CD8-positive, alpha-beta memory T cell (primary cell): ENCODE data around the gene MACIR. TPM values are rescaled to one million over a fixed set of nuclear protein-coding genes. Genes with fewer than 3 reads are reported as not detected.

Experiments
- CTCF ChIA-PET: fragments of 350-600 bp; sonication (Branson Sonifier 250); formaldehyde crosslinking; loops from one replicate; lab custom pipeline; 2021; ENCODE audit warnings: antibody characterized with exemption; lab: Charles Lee
- POLR2A ChIA-PET: fragments of 350-600 bp; sonication (Branson Sonifier 250); formaldehyde crosslinking; loops from one replicate; lab custom pipeline; 2021; ENCODE audit warnings: antibody characterized with exemption; lab: Charles Lee
- DNase-seq, 5 donors: peaks; one replicate each; pipeline versions ENCODE4 v3.0.0 to v3.0.0-alpha.2; 2020 to 2022; ENCODE audit warnings: mixed read lengths in 1 of 5
- H3K27ac ChIP-seq: one replicate; pipeline ENCODE4 v1.7.0; 2013; ENCODE audit warnings: low read depth, mild to moderate bottlenecking, low read length, moderate library complexity
- H3K27me3 ChIP-seq: 2 replicates; pipeline ENCODE4 v1.7.0; 2013; ENCODE audit warnings: low read length, mild to moderate bottlenecking; ENCODE audit not compliant: insufficient read depth, poor library complexity, severe bottlenecking
- H3K36me3 ChIP-seq: 2 replicates; pipeline ENCODE4 v1.7.0; 2013; ENCODE audit warnings: mild to moderate bottlenecking, low read length, moderate library complexity; ENCODE audit not compliant: insufficient read depth
- H3K4me1 ChIP-seq: 2 replicates; pipeline ENCODE4 v1.7.0; 2013; ENCODE audit warnings: mild to moderate bottlenecking, low read length, moderate library complexity; ENCODE audit not compliant: insufficient read depth
- H3K4me3 ChIP-seq: 2 replicates; pipeline ENCODE4 v1.7.0; 2013; ENCODE audit warnings: mild to moderate bottlenecking, low read length
- H3K9me3 ChIP-seq: 2 replicates; pipeline ENCODE4 v1.7.0; 2013; ENCODE audit warnings: mild to moderate bottlenecking, low read length
- H3K27ac Mint-ChIP-seq, 8 donors: one replicate each; pipeline ENCODE4 v1.8.0; 2020 to 2021; ENCODE audit warnings: mixed read lengths in 8 of 8, mild to moderate bottlenecking in 6 of 8, inconsistent platforms in 3 of 8, moderate library complexity in 3 of 8
- H3K27me3 Mint-ChIP-seq, 2 donors: one replicate each; pipeline ENCODE4 v1.8.0; 2020 to 2021; ENCODE audit warnings: mixed read lengths in 2 of 2, mild to moderate bottlenecking in 1 of 2, moderate library complexity in 1 of 2
- H3K36me3 Mint-ChIP-seq, 3 donors: one replicate each; pipeline ENCODE4 v1.8.0; 2020 to 2021; ENCODE audit warnings: mixed read lengths in 3 of 3, inconsistent platforms in 1 of 3, mild to moderate bottlenecking in 1 of 3
- H3K4me1 Mint-ChIP-seq, 3 donors: one replicate each; pipeline ENCODE4 v1.8.0; 2020 to 2021; ENCODE audit warnings: mixed read lengths in 3 of 3, inconsistent platforms in 1 of 3, mild to moderate bottlenecking in 1 of 3
- H3K4me3 Mint-ChIP-seq, 7 donors: one replicate each; pipeline ENCODE4 v1.8.0; 2020 to 2021; ENCODE audit warnings: mixed read lengths in 7 of 7, mild to moderate bottlenecking in 6 of 7, moderate library complexity in 4 of 7, inconsistent platforms in 2 of 7
- H3K9me3 Mint-ChIP-seq, 5 donors: one replicate each; pipeline ENCODE4 v1.8.0; 2020 to 2022; ENCODE audit warnings: mixed read lengths in 5 of 5, mild to moderate bottlenecking in 3 of 5, moderate library complexity in 2 of 5, inconsistent platforms in 1 of 5
- polyA plus RNA-seq: library from polyadenylated mRNA; unstranded; fragments of 300-500 nt; fragmentation: Illumina TruSeq; gene quantifications from one replicate; pipeline ENCODE4 v1.2.3, GENCODE V29; 2021
- total RNA-seq, 2 experiments: library from RNA; stranded (reverse); gene quantifications; one replicate each; pipeline ENCODE4 v1.2.3, GENCODE V29; 2021

The MACIR gene
- total and polyA plus RNA-seq, 3 experiments from 2014 or later, result 2.8 to 10.5 (median 9.9) TPM

DNA sequence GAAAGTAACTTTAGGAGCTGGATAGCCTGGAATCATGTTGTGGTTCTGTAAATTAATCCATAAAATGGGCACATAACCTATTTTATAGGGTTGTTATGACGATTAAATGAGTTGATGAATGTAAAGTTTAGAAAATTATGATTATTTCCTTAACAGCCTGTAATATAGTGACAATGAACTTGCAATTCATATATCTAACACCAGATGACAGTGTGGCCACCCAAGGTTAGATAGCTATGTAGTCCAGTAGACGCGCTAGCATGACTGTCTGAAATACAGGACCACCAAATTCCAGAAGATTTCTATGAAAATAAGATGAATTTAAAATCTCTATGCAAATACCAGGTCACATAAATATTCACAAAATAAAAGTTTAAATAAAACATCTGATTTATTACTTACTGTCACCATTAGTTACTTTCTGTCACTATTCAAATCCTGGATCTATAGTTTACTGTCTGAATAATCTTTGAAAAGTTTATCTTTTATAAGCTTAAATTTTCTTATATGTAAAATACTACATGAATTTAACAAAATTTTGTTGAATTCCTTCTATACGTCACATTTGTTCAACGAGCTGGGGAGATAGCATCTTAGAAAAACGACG lies 26.1 kb upstream of the MACIR start:
- H3K9me3 ChIP-seq, result no peaks in the 10 kb centered on the region
- peak in 2 of 5 donors; percentile 14 to 16 for DNase-seq
- no peak overlapping the region for H3K4me3 Mint-ChIP-seq
- H3K4me3 ChIP-seq, result no peak overlapping the region
- peaks cover 13 to 28% of the 10 kb centered on the region in 2 donors for H3K27me3 Mint-ChIP-seq
- no peaks in the 10 kb centered on the region for H3K9me3 Mint-ChIP-seq
- CTCF ChIA-PET, result interaction anchor here (0.6 to 2.0 kb wide), 7 partner anchors 8 to 243 kb away, joined by 3 to 16 read pairs (median 6); partner anchors contain the start of gene MACIR
- no peaks in the 10 kb centered on the region for H3K27me3 ChIP-seq
- H3K27ac Mint-ChIP-seq, result no peak overlapping the region
- H3K4me1 ChIP-seq, result no peaks in the 10 kb centered on the region
- no peaks in the 10 kb centered on the region for H3K36me3 ChIP-seq
- H3K36me3 Mint-ChIP-seq, result no peaks in the 10 kb centered on the region
- no peak overlapping the region for H3K27ac ChIP-seq
- no peaks in the 10 kb centered on the region for H3K4me1 Mint-ChIP-seq
- POLR2A ChIA-PET, result no interaction called here

DNA sequence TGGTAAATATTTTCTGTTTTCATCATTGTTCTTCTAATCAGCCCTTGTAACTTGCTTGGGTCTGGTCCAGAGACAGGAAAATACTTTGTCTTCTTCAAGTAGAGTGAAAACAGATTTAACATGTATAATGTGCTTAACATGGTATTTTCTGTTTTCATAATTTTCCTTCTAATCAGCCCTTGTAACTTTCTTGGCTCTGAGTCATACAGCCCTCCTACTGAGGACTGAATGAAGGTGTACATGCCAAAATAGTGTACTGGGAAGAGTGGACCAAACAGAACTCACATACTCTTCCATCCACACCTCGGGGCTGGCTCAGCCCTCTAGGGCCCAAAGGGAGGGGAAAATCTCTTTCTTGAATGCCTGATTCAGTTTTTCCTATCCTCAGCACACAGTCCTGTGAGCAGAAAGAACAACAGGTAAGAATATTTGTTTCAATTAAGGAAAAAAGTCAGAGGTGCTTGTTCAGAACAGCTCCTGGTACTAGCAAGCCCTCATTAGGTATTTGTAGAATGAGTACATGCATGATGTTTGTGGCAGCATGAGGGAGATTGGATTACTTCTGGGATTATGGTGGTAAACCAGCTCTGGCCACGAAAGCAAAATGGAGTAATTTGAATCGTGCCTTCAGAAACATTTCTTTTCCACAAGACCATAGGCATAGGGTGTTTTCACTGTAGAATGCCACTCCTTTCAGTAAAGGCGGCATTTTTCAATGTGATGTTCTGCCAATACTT lies 24.2 kb upstream of the MACIR start:
- Histone ChIP-seq H3K4me3 (no peak overlapping the region), H3K27me3 (no peaks in the 10 kb centered on the region), H3K36me3 (no peaks in the 10 kb centered on the region), H3K9me3 (peaks cover 3% of the 10 kb centered on the region), H3K4me1 (no peaks in the 10 kb centered on the region), H3K27ac (no peak overlapping the region)
- no peak overlapping the region for H3K4me3 Mint-ChIP-seq
- no peak overlapping the region for H3K27ac Mint-ChIP-seq
- peaks cover 14 to 23% of the 10 kb centered on the region in 2 donors for H3K27me3 Mint-ChIP-seq
- CTCF ChIA-PET, result no interaction called here
- no peak for DNase-seq
- POLR2A ChIA-PET, result no interaction called here
- H3K4me1 Mint-ChIP-seq, result no peaks in the 10 kb centered on the region
- H3K9me3 Mint-ChIP-seq, result peaks cover 5 to 7% (median 5%) of the 10 kb centered on the region in 5 donors
- H3K36me3 Mint-ChIP-seq, result no peaks in the 10 kb centered on the region

GRCh38 chr5:103235891-103236290 lies 22.7 kb upstream of the MACIR start:
- H3K36me3 Mint-ChIP-seq, result no peaks in the 10 kb centered on the region
- H3K27me3 ChIP-seq, result no peaks in the 10 kb centered on the region
- H3K9me3 Mint-ChIP-seq, result peaks cover 8 to 15% (median 11%) of the 10 kb centered on the region in 5 donors
- H3K4me1 ChIP-seq, result no peaks in the 10 kb centered on the region
- ChIA-PET CTCF (no interaction called here), POLR2A (no interaction called here)
- no peak overlapping the region for H3K4me3 Mint-ChIP-seq
- DNase-seq, result no peak
- no peak overlapping the region for H3K27ac Mint-ChIP-seq
- H3K27me3 Mint-ChIP-seq, result peaks cover 11 to 31% of the 10 kb centered on the region in 2 donors
- no peak overlapping the region for H3K4me3 ChIP-seq
- peaks cover 3% of the 10 kb centered on the region for H3K9me3 ChIP-seq
- no peaks in the 10 kb centered on the region for H3K4me1 Mint-ChIP-seq
- no peak overlapping the region for H3K27ac ChIP-seq
- H3K36me3 ChIP-seq, result no peaks in the 10 kb centered on the region

- Histone ChIP-seq H3K27ac (no peak overlapping the region), H3K4me1 (no peaks in the 10 kb centered on the region), H3K4me3 (no peak overlapping the region), H3K36me3 (no peaks in the 10 kb centered on the region), H3K27me3 (no peaks in the 10 kb centered on the region), H3K9me3 (peaks cover 3% of the 10 kb centered on the region)
- Mint-ChIP-seq H3K4me3 (no peak overlapping the region), H3K9me3 (peaks cover 10 to 19% (median 11%) of the 10 kb centered on the region in 5 donors), H3K27ac (no peak overlapping the region), H3K36me3 (no peaks in the 10 kb centered on the region), H3K27me3 (peaks cover 19 to 35% of the 10 kb centered on the region in 2 donors), H3K4me1 (no peaks in the 10 kb centered on the region)
- no peak for DNase-seq
- CTCF ChIA-PET, result no interaction called here
- POLR2A ChIA-PET, result no interaction called here
These were observed 20.8 kb upstream of the MACIR start for GRCh38 chr5:103237778-103238177.

DNA sequence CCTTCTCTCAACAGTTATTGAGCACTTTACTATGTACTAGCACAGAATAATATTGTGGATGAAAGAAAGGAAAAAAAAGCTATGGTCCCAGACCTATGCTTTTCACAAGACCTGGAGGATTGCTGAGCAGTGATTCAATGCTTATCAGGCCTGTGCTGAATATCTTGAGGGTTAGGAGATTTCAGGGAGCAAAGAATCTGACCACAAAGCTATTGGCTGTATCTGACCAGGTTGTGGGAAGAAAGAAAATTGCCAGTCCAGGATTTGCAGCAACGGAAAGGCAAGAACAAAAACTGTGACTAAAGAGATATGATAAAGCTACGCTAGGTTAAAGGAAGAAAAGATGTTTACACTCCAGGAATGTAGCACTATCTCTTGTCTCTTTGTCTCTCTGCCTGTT lies 14.9 kb upstream of the MACIR start:
- Mint-ChIP-seq H3K27ac (no peak overlapping the region), H3K4me3 (no peak overlapping the region), H3K36me3 (no peaks in the 10 kb centered on the region), H3K9me3 (peaks cover 10 to 16% (median 11%) of the 10 kb centered on the region in 5 donors), H3K4me1 (peaks cover 8 to 17% (median 10%) of the 10 kb centered on the region in 3 donors), H3K27me3 (peaks cover 17 to 67% of the 10 kb centered on the region in 2 donors)
- no peaks in the 10 kb centered on the region for H3K36me3 ChIP-seq
- no peak for DNase-seq
- H3K9me3 ChIP-seq, result peaks cover 3% of the 10 kb centered on the region
- ChIA-PET CTCF (interaction anchor here (1.5 kb wide), 1 partner anchor 19 kb away, joined by 4 read pairs; no protein-coding TSS in a partner anchor), POLR2A (no interaction called here)
- H3K4me1 ChIP-seq, result peaks cover 8% of the 10 kb centered on the region
- H3K27me3 ChIP-seq, result peaks cover 5% of the 10 kb centered on the region
- no peak overlapping the region for H3K4me3 ChIP-seq
- H3K27ac ChIP-seq, result no peak overlapping the region

- Histone ChIP-seq H3K36me3 (no peaks in the 10 kb centered on the region), H3K9me3 (no peaks in the 10 kb centered on the region), H3K27ac (no peak overlapping the region), H3K4me3 (no peak overlapping the region), H3K4me1 (peaks cover 8% of the 10 kb centered on the region), H3K27me3 (peaks cover 5% of the 10 kb centered on the region)
- ChIA-PET POLR2A (no interaction called here), CTCF (no interaction called here)
- Mint-ChIP-seq H3K36me3 (no peaks in the 10 kb centered on the region), H3K9me3 (peaks cover 5 to 13% (median 6%) of the 10 kb centered on the region in 5 donors), H3K27me3 (peaks cover 14 to 70% of the 10 kb centered on the region in 2 donors), H3K4me3 (no peak overlapping the region), H3K27ac (no peak overlapping the region), H3K4me1 (peaks cover 8 to 17% (median 10%) of the 10 kb centered on the region in 3 donors)
- no peak for DNase-seq
These were observed 14.2 kb upstream of the MACIR start for GRCh38 chr5:103244398-103244797.

DNA sequence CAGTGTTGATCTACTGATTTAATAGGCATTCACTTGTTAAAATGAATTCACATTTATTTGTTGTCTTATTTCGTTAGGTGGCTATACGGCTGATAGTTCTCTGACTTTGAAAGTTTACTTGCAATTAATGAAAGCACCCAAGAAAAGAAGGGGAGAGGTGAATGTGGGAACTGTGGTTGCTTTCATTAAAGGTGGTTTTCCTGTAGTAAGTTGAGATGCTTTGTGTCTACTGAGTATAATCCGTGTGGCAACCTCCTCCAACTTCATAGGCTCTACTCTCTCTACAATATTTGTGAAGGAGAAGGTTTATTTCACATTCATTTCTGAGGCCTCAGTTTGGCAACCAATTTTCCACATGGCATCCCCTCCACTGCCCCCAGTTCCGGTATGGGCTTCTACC lies 12.8 kb upstream of the MACIR start:
- Histone ChIP-seq H3K9me3 (no peaks in the 10 kb centered on the region), H3K36me3 (no peaks in the 10 kb centered on the region), H3K27ac (no peak overlapping the region), H3K4me1 (peaks cover 8% of the 10 kb centered on the region), H3K4me3 (no peak overlapping the region), H3K27me3 (peaks cover 5% of the 10 kb centered on the region)
- H3K4me3 Mint-ChIP-seq, result no peak overlapping the region
- DNase-seq, result peak in 2 of 5 donors; percentile 16 to 27
- H3K36me3 Mint-ChIP-seq, result no peaks in the 10 kb centered on the region
- peaks cover 8 to 17% (median 10%) of the 10 kb centered on the region in 3 donors for H3K4me1 Mint-ChIP-seq
- H3K27ac Mint-ChIP-seq, result no peak overlapping the region
- POLR2A ChIA-PET, result no interaction called here
- H3K9me3 Mint-ChIP-seq, result peaks cover 0 to 5% (median 2%) of the 10 kb centered on the region in 5 donors
- peaks cover 14 to 70% of the 10 kb centered on the region in 2 donors for H3K27me3 Mint-ChIP-seq
- CTCF ChIA-PET, result no interaction called here

DNA sequence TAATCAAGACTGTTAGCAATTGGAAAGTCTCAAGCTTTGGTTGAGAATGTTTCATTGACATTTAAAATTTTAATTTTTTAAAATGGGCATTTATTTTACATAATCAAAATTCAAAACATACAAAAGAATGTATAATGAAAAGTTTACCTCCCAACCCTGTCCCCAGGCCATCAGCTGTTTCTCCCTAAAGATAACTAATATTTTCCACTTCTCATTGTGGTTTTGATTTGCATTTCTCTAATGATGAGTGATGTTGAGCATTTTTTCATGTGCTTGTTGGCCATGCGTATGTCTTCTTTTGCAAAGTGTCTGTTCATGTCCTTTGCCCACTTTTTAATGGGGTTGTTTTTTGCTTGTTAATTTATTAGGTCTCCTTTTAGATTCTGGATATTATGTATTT lies 11.4 kb upstream of the MACIR start:
- ChIA-PET CTCF (no interaction called here), POLR2A (no interaction called here)
- Histone ChIP-seq H3K27me3 (peaks cover 5% of the 10 kb centered on the region), H3K4me3 (no peak overlapping the region), H3K4me1 (peaks cover 8% of the 10 kb centered on the region), H3K9me3 (no peaks in the 10 kb centered on the region), H3K27ac (no peak overlapping the region), H3K36me3 (no peaks in the 10 kb centered on the region)
- Mint-ChIP-seq H3K4me3 (no peak overlapping the region), H3K9me3 (peaks cover 0 to 2% (median 0%) of the 10 kb centered on the region in 5 donors), H3K27ac (no peak overlapping the region), H3K4me1 (peaks cover 8 to 17% (median 10%) of the 10 kb centered on the region in 3 donors), H3K36me3 (peaks cover 0 to 4% (median 0%) of the 10 kb centered on the region in 3 donors), H3K27me3 (peaks cover 17 to 79% of the 10 kb centered on the region in 2 donors)
- no peak for DNase-seq
